ENCODE data around the gene NPTX1. TPM values are rescaled to one million over a fixed set of nuclear protein-coding genes. Genes with fewer than 3 reads are reported as not detected.

The NPTX1 gene
- polyA plus RNA-seq, 2 of the 4 experiments (the other 2 are of a cell fraction) = 43.6 to 109 TPM

DNA sequence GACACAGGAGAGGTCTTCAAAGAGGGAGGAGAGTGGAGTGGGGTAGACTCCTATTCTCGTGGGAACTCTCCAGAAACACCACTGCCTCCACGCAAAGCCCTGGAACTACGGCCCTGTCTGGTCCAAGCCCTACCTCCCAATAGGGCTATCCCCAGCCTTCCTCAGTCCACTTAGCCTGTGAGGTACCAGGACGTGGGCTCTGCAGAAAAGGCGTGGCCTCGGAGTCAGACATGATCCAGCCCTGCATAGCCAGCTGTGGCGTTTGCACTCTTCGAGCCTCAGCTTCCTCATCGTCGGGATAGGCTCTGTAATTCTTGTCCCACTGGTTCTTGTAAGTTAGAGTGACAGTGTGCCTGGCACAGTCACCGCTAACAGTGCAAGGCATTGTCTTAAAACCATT, 47.6 kb downstream of the NPTX1 start:
- H3K9me3 ChIP-seq = no peaks in the 10 kb centered on the region
- FAIRE-seq = no peak
- H3K27ac ChIP-seq = no peak overlapping the region
- no peak for ATAC-seq
- WGBS (ENCODE audit: missing lambda C conversion rate) = 83% methylated on average over 11 of the region's 11 CpGs
- POLR2A ChIA-PET = interaction anchor here (1.4 kb wide), 1 partner anchor 26 kb away, joined by 3 read pairs; no protein-coding TSS in a partner anchor
- TF ChIP-seq NR3C1 (IDR thresholded peaks at IDR 0.05) = no peak
- TF ChIP-seq, protein P1, sequence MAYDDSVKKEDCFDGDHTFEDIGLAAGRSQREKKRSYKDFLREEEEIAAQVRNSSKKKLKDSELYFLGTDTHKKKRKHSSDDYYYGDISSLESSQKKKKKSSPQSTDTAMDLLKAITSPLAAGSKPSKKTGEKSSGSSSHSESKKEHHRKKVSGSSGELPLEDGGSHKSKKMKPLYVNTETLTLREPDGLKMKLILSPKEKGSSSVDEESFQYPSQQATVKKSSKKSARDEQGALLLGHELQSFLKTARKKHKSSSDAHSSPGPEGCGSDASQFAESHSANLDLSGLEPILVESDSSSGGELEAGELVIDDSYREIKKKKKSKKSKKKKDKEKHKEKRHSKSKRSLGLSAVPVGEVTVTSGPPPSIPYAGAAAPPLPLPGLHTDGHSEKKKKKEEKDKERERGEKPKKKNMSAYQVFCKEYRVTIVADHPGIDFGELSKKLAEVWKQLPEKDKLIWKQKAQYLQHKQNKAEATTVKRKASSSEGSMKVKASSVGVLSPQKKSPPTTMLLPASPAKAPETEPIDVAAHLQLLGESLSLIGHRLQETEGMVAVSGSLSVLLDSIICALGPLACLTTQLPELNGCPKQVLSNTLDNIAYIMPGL (CRISPR knock-in tag; IDR thresholded peaks at IDR 0.05; ENCODE audit: borderline replicate concordance) = no peak
- no peak for TF ChIP-seq HDAC2 (IDR thresholded peaks at IDR 0.05)
- TF ChIP-seq, protein P2, sequence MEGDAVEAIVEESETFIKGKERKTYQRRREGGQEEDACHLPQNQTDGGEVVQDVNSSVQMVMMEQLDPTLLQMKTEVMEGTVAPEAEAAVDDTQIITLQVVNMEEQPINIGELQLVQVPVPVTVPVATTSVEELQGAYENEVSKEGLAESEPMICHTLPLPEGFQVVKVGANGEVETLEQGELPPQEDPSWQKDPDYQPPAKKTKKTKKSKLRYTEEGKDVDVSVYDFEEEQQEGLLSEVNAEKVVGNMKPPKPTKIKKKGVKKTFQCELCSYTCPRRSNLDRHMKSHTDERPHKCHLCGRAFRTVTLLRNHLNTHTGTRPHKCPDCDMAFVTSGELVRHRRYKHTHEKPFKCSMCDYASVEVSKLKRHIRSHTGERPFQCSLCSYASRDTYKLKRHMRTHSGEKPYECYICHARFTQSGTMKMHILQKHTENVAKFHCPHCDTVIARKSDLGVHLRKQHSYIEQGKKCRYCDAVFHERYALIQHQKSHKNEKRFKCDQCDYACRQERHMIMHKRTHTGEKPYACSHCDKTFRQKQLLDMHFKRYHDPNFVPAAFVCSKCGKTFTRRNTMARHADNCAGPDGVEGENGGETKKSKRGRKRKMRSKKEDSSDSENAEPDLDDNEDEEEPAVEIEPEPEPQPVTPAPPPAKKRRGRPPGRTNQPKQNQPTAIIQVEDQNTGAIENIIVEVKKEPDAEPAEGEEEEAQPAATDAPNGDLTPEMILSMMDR (IDR thresholded peaks at IDR 0.05) = no peak
- TF ChIP-seq, protein P3, sequence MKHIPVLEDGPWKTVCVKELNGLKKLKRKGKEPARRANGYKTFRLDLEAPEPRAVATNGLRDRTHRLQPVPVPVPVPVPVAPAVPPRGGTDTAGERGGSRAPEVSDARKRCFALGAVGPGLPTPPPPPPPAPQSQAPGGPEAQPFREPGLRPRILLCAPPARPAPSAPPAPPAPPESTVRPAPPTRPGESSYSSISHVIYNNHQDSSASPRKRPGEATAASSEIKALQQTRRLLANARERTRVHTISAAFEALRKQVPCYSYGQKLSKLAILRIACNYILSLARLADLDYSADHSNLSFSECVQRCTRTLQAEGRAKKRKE (CRISPR knock-in tag; IDR thresholded peaks at IDR 0.05; ENCODE audit: low read depth) = no peak
- TF ChIP-seq EHF (CRISPR knock-in tag; IDR thresholded peaks at IDR 0.05) = no peak
- no peak for TF ChIP-seq CEBPB (IDR thresholded peaks at IDR 0.05)
- no peak for TF ChIP-seq PHF8 (IDR thresholded peaks at IDR 0.05; ENCODE audit: borderline replicate concordance, low read depth)
- no peak for TF ChIP-seq FOSB (CRISPR knock-in tag; IDR thresholded peaks at IDR 0.05)
- TF ChIP-seq, protein P4, sequence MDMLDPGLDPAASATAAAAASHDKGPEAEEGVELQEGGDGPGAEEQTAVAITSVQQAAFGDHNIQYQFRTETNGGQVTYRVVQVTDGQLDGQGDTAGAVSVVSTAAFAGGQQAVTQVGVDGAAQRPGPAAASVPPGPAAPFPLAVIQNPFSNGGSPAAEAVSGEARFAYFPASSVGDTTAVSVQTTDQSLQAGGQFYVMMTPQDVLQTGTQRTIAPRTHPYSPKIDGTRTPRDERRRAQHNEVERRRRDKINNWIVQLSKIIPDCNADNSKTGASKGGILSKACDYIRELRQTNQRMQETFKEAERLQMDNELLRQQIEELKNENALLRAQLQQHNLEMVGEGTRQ (IDR thresholded peaks at IDR 0.05) = no peak
- no peak for TF ChIP-seq RCOR1 (IDR thresholded peaks at IDR 0.05; ENCODE audit: low read depth, low read length)
- TF ChIP-seq MAZ (IDR thresholded peaks at IDR 0.05; ENCODE audit: borderline replicate concordance, low read depth, low read length) = no peak
- TF ChIP-seq, protein P5, sequence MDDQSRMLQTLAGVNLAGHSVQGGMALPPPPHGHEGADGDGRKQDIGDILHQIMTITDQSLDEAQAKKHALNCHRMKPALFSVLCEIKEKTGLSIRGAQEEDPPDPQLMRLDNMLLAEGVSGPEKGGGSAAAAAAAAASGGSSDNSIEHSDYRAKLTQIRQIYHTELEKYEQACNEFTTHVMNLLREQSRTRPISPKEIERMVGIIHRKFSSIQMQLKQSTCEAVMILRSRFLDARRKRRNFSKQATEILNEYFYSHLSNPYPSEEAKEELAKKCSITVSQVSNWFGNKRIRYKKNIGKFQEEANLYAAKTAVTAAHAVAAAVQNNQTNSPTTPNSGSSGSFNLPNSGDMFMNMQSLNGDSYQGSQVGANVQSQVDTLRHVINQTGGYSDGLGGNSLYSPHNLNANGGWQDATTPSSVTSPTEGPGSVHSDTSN (IDR thresholded peaks at IDR 0.05) = no peak
- no peak for TF ChIP-seq ESRRA (IDR thresholded peaks at IDR 0.05; ENCODE audit: borderline replicate concordance, low read length)
- TF ChIP-seq KDM5A (IDR thresholded peaks at IDR 0.05) = no peak
- no peak for TF ChIP-seq ZC3H11A (IDR thresholded peaks at IDR 0.05)
- no peak for TF ChIP-seq TP53 (CRISPR knock-in tag; IDR thresholded peaks at IDR 0.05)
- no peak for TF ChIP-seq ZNF302 (CRISPR knock-in tag; IDR thresholded peaks at IDR 0.05)
- TF ChIP-seq ZFP36 (IDR thresholded peaks at IDR 0.05; ENCODE audit: borderline replicate concordance, partially characterized antibody) = no peak
- CTCF ChIA-PET = interaction anchor here (0.6 to 6.6 kb wide), 11 partner anchors 11 to 553 kb away, joined by 3 to 85 read pairs (median 25); partner anchors contain the start of gene NPTX1
- H3K4me2 ChIP-seq = no peak overlapping the region
- no peak overlapping the region for H3K4me3 ChIP-seq
- DNase-seq (ENCODE audit: low read depth in 1 of 2, low spot score in 1 of 2) = no peak
- 0 out of 3 replicates have a peak, but pooled peaks cover 2% of the 10 kb centered on the region for H3K4me1 ChIP-seq

DNA sequence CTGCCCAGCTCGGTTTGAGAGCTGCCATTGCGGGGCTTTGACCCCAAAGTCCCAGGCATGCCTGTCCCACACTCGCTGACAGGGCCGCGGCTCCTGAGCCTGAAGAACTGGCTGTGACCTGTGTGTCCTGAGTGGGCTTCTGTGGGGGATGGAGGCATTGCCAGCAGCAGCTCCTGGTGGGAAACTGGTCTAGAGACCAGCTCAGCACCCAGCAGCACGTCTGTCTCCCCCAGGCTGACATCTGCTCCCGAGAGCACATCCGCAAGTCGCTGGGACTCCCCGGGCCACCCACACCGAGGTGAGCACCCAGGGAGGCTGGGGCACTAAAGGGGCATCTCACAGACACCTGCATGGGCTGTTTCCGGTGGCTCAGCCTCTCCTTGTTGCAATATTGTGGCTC, 48.0 kb downstream of the NPTX1 start:
- 0 out of 3 replicates have a peak, but pooled peaks cover 2% of the 10 kb centered on the region for H3K4me1 ChIP-seq
- DNase-seq (ENCODE audit: low read depth in 1 of 2, low spot score in 1 of 2) (no peak), ATAC-seq (no peak), FAIRE-seq (no peak)
- H3K4me2 ChIP-seq = no peak overlapping the region
- no peaks in the 10 kb centered on the region for H3K9me3 ChIP-seq
- 80% methylated on average over 7 of the region's 12 CpGs for WGBS (ENCODE audit: missing lambda C conversion rate)
- POLR2A ChIA-PET = interaction anchor here (1.4 kb wide), 1 partner anchor 26 kb away, joined by 3 read pairs; no protein-coding TSS in a partner anchor
- no peak overlapping the region for H3K27ac ChIP-seq
- CTCF ChIA-PET = interaction anchor here (0.6 to 6.6 kb wide), 16 partner anchors 10 to 674 kb away, joined by 3 to 85 read pairs (median 17); partner anchors contain the start of gene NPTX1
- no peak overlapping the region for H3K4me3 ChIP-seq
- TF ChIP-seq HOXB5 (CRISPR knock-in tag; IDR thresholded peaks at IDR 0.05) (no peak), ZSCAN20 (CRISPR knock-in tag; IDR thresholded peaks at IDR 0.05) (no peak), HDAC2 (IDR thresholded peaks at IDR 0.05) (no peak), FOSB (CRISPR knock-in tag; IDR thresholded peaks at IDR 0.05) (no peak), ZC3H11A (IDR thresholded peaks at IDR 0.05) (no peak), EP300 (IDR thresholded peaks at IDR 0.05) (no peak), BHLHE40 (IDR thresholded peaks at IDR 0.05; ENCODE audit: low read depth, low read length) (no peak), CEBPB (IDR thresholded peaks at IDR 0.05) (no peak), RARB (CRISPR knock-in tag; IDR thresholded peaks at IDR 0.05) (no peak), MAZ (IDR thresholded peaks at IDR 0.05; ENCODE audit: borderline replicate concordance, low read depth, low read length) (no peak), KDM5A (IDR thresholded peaks at IDR 0.05) (no peak), POLR2AphosphoS2 (conservative IDR thresholded peaks at IDR 0.05; ENCODE audit: low read length) (no peak)
- TF ChIP-seq, protein P2 (IDR thresholded peaks at IDR 0.05) = no peak
- TF ChIP-seq, protein P6, sequence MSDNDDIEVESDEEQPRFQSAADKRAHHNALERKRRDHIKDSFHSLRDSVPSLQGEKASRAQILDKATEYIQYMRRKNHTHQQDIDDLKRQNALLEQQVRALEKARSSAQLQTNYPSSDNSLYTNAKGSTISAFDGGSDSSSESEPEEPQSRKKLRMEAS (IDR thresholded peaks at IDR 0.05) = no peak
